GM10266 (cell line): ENCODE measurements around the gene RCN2.

ENCODE experiments used
- DNase-seq: peaks from one replicate; pipeline ENCODE4 v3.0.0; 2012; ENCODE audit errors: extremely low spot score
- CTCF ChIP-seq: IDR thresholded peaks from 2 replicates; pipeline ENCODE4 v1.5.1; 2012; ENCODE audit warnings: mild to moderate bottlenecking, low read depth; ENCODE audit not compliant: control insufficient read depth, insufficient read depth; ENCODE audit errors: missing control alignments

Gene RCN2

GRCh38 chr15:76976572-76977270, 45.2 kb downstream of the RCN2 start:
- DNase-seq = no peak
- no peak for TF ChIP-seq CTCF

GRCh38 chr15:76978522-76979330, 47.2 kb downstream of the RCN2 start:
- no peak for TF ChIP-seq CTCF
- DNase-seq = no peak

- DNase-seq = no peak
- no peak for TF ChIP-seq CTCF
Measured at GRCh38 chr15:76979331-76979925, 47.9 kb downstream of the RCN2 start.

- no peak for DNase-seq
- no peak for TF ChIP-seq CTCF
Measured at GRCh38 chr15:76979996-76980520, 48.5 kb downstream of the RCN2 start.

- no peak for DNase-seq
- no peak for TF ChIP-seq CTCF
Measured at GRCh38 chr15:76982356-76982755, 50.8 kb downstream of the RCN2 start.

GRCh38 chr15:76982756-76983155, 51.2 kb downstream of the RCN2 start:
- TF ChIP-seq CTCF = no peak
- DNase-seq = no peak
